Trophoblast cell (in vitro differentiated cells and primary cell): ENCODE results near the gene TXNRD2.

Experiments used
- DNase-seq, 2 donors: peaks; one replicate each; pipeline ENCODE4 v3.0.0-alpha.2; 2016
- H2AFZ ChIP-seq: 2 replicates; pipeline ENCODE4 v1.6.1; 2013; ENCODE audit warnings: low read length, moderate library complexity, mild to moderate bottlenecking; ENCODE audit not compliant: insufficient read depth, poor library complexity
- H2AK5ac ChIP-seq: 2 replicates; pipeline ENCODE4 v1.6.1; 2013; ENCODE audit warnings: mild to moderate bottlenecking, low read length
- H2BK120ac ChIP-seq: 2 replicates; pipeline ENCODE4 v1.6.1; 2013; ENCODE audit warnings: low read length, mild to moderate bottlenecking, moderate library complexity; ENCODE audit not compliant: insufficient read depth, poor library complexity
- H2BK12ac ChIP-seq: 2 replicates; pipeline ENCODE4 v1.6.1; 2013; ENCODE audit warnings: mild to moderate bottlenecking, low read length, moderate library complexity
- H2BK5ac ChIP-seq: 2 replicates; pipeline ENCODE4 v1.6.1; 2013; ENCODE audit warnings: low read length, low read depth, moderate library complexity, mild to moderate bottlenecking; ENCODE audit not compliant: poor library complexity
- H3K14ac ChIP-seq: 2 replicates; pipeline ENCODE4 v1.6.1; 2013; ENCODE audit warnings: mild to moderate bottlenecking, low read length
- H3K18ac ChIP-seq: 2 replicates; pipeline ENCODE4 v1.6.1; 2013; ENCODE audit warnings: mild to moderate bottlenecking, low read length
- H3K23ac ChIP-seq: 2 replicates; pipeline ENCODE4 v1.6.1; 2013; ENCODE audit warnings: low read length
- H3K27ac ChIP-seq: 2 replicates; pipeline ENCODE4 v1.5.1; 2013; ENCODE audit warnings: low read depth, mild to moderate bottlenecking, inconsistent platforms, low read length, moderate library complexity
- H3K27me3 ChIP-seq: 2 replicates; pipeline ENCODE4 v1.6.1; 2013; ENCODE audit warnings: inconsistent platforms, mild to moderate bottlenecking, low read length, moderate library complexity; ENCODE audit not compliant: insufficient read depth
- H3K36me3 ChIP-seq, 2 experiments: 1 replicate in 1 of 2; 2 replicates in 1 of 2; pipeline ENCODE4 v1.6.1; 2013; ENCODE audit warnings: low read length in 2 of 2, mild to moderate bottlenecking in 2 of 2, moderate library complexity in 1 of 2; ENCODE audit not compliant: insufficient read depth in 2 of 2, control insufficient read depth in 1 of 2
- H3K4ac ChIP-seq: 2 replicates; pipeline ENCODE4 v1.6.1; 2013; ENCODE audit warnings: low read depth, mild to moderate bottlenecking, low read length, moderate library complexity
- H3K4me1 ChIP-seq, 2 experiments: 1 replicate in 1 of 2; 2 replicates in 1 of 2; pipeline ENCODE4 v1.6.1; 2013; ENCODE audit warnings: low read length in 2 of 2, mild to moderate bottlenecking in 2 of 2, moderate library complexity in 1 of 2; ENCODE audit not compliant: insufficient read depth in 2 of 2, control insufficient read depth in 1 of 2
- H3K4me2 ChIP-seq: 2 replicates; pipeline ENCODE4 v1.6.1; 2013; ENCODE audit warnings: inconsistent platforms, mild to moderate bottlenecking, low read length, moderate library complexity
- H3K4me3 ChIP-seq: 2 replicates; pipeline ENCODE4 v1.5.1; 2013; ENCODE audit warnings: mild to moderate bottlenecking, low read depth, low read length, inconsistent platforms
- H3K79me1 ChIP-seq: one replicate; pipeline ENCODE4 v1.6.1; 2013; ENCODE audit warnings: low read length
- H3K79me2 ChIP-seq: 2 replicates; pipeline ENCODE4 v1.6.1; 2013; ENCODE audit warnings: low read length, mild to moderate bottlenecking; ENCODE audit not compliant: control insufficient read depth, insufficient read depth, poor library complexity
- H3K9ac ChIP-seq: 2 replicates; pipeline ENCODE4 v1.6.1; 2013; ENCODE audit warnings: mild to moderate bottlenecking, low read length
- H3K9me3 ChIP-seq: 2 replicates; pipeline ENCODE4 v1.6.1; 2013; ENCODE audit warnings: low read depth, mild to moderate bottlenecking, control low read depth, inconsistent platforms, low read length; ENCODE audit not compliant: insufficient read depth
- H4K12ac ChIP-seq: 2 replicates; pipeline ENCODE4 v1.6.1; 2013; ENCODE audit warnings: low read depth, mild to moderate bottlenecking, low read length, moderate library complexity
- H4K8ac ChIP-seq: 2 replicates; pipeline ENCODE4 v1.6.1; 2013; ENCODE audit warnings: low read depth, mild to moderate bottlenecking, low read length, moderate library complexity
- H4K91ac ChIP-seq: one replicate; pipeline ENCODE4 v1.6.1; 2013; ENCODE audit warnings: low read depth, mild to moderate bottlenecking, low read length, moderate library complexity
- WGBS: extraction: QIAGEN DNeasy Blood & Tissue Kit; methylation state at CpG from one replicate; pipeline ENCODE4 v1.1.7; 2013; ENCODE audit warnings: missing lambda C conversion rate; ENCODE audit not compliant: insufficient read length, insufficient coverage; ENCODE audit errors: extremely low coverage; 5-methylcytosine and 5-hydroxymethylcytosine counted together

Gene TXNRD2

DNA sequence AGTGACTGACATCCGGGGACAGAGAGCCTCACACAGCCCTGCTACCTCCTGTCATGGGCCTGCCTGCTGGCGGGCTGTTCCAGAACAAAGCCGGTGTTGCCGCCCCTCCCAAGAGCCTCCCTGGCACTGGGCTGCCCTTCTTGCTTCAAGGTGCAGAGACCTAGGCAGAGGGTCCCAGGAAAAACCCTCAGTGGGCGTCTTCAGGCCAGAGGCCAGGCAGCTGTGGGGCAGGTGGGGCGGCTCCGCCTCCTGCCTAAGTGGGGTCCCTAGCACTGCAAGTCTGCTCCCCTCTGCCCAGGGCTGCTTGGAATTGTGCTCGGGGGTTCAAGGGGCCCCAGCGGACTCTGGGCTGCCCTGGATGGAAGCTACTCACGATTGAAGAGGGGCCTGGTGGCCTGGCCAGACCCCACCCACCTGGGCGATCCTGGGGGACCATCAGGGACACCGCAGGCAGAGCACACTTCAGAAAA lies 66.5 kb downstream of the TXNRD2 start:
- Histone ChIP-seq H2BK12ac (no peak overlapping the region), H3K4me1 (peaks cover 6 to 8% of the 10 kb centered on the region in 2 experiments), H3K9me3 (peaks cover 3% of the 10 kb centered on the region), H3K18ac (no peak overlapping the region), H3K9ac (no peak overlapping the region), H4K8ac (no peak overlapping the region), H3K79me2 (peaks cover 6% of the 10 kb centered on the region), H2BK5ac (no peak overlapping the region), H3K79me1 (peaks cover 14% of the 10 kb centered on the region), H3K27ac (no peak overlapping the region), H3K14ac (no peak overlapping the region), H3K4me2 (no peak overlapping the region), H3K27me3 (no peaks in the 10 kb centered on the region), H3K36me3 (no peaks in the 10 kb centered on the region), H3K4me3 (no peak overlapping the region), H3K23ac (no peak overlapping the region), H4K91ac (peak overlapping the region; percentile 1), H2AFZ (no peak overlapping the region), H4K12ac (no peak overlapping the region), H2AK5ac (no peak overlapping the region), H3K4ac (no peak overlapping the region), H2BK120ac (no peak overlapping the region)
- WGBS = no CpG with 5 or more reads among the region's 12 CpGs
- DNase-seq = no peak

DNA sequence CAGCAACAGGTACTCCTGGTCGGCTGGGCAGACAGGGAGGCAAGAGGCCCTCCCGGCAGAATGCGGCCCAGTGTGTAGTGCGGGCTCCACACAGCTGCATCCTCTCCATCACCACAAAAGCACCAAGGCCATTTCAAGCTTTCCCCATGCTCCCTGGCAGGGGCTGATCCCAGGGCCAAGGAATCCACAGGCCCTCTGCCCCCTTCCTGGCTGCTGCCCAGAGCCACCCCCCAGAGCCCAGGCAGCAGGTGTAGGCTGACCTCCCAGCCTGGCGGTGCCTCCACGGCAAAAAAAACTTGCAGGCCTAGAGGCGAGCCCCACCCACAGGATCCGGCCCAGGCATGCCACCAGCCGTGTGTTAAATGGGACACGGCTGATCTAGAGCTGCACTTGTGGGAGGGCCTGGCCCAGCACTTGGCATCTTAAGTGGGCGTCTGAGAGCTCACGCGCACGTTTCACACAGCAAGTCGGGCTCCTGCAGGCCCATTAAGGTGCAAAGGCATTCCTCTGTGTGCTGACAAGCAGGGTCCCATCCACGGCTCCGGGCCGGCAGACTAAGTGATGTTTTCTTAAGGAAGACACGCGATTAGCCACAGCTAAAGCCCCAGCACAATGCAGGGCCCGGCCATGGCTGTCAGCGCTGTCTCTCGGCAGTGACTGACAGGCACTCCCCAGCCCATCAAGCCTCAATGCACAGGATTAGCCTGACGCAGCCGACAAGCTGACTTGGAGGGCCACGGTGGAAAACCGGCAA lies 67.1 kb downstream of the TXNRD2 start:
- no peak overlapping the region for H2BK5ac ChIP-seq
- H3K4ac ChIP-seq = no peak overlapping the region
- no CpG with 5 or more reads among the region's 27 CpGs for WGBS
- no peak overlapping the region for H3K4me3 ChIP-seq
- H3K23ac ChIP-seq = no peak overlapping the region
- no peak overlapping the region for H4K8ac ChIP-seq
- no peaks in the 10 kb centered on the region for H3K79me2 ChIP-seq
- no peak for DNase-seq
- H4K12ac ChIP-seq = no peak overlapping the region
- no peak overlapping the region for H3K9ac ChIP-seq
- H2AK5ac ChIP-seq = no peak overlapping the region
- H3K27me3 ChIP-seq = no peaks in the 10 kb centered on the region
- H3K9me3 ChIP-seq = peaks cover 1% of the 10 kb centered on the region
- no peak overlapping the region for H3K14ac ChIP-seq
- H2BK120ac ChIP-seq = no peak overlapping the region
- no peak overlapping the region for H3K4me2 ChIP-seq
- H3K4me1 ChIP-seq = peaks cover 0 to 2% of the 10 kb centered on the region in 2 experiments
- no peak overlapping the region for H4K91ac ChIP-seq
- no peak overlapping the region for H2AFZ ChIP-seq
- H2BK12ac ChIP-seq = no peak overlapping the region
- H3K79me1 ChIP-seq = peaks cover 8% of the 10 kb centered on the region
- H3K27ac ChIP-seq = no peak overlapping the region
- H3K36me3 ChIP-seq = no peaks in the 10 kb centered on the region
- no peak overlapping the region for H3K18ac ChIP-seq

DNA sequence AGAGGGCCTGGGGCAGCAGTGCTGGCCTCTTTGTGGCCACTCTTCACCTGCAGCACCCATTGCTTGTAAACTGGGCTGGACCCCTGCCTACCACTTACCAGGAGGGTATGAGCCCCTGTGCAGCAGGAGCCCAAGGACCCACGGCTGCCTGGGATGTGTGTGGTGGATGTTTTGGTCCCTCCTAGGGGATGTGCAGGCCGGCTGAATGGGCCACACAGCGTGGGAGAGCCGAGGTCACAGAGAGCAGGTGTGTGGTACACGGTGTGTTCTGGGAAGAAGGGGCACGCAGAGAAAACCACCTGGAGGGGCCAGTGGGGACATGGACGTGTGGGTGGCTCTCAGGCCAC lies 67.7 kb downstream of the TXNRD2 start:
- H3K4me1 ChIP-seq = no peaks in the 10 kb centered on the region
- no peak overlapping the region for H3K14ac ChIP-seq
- H2BK120ac ChIP-seq = no peak overlapping the region
- H2AFZ ChIP-seq = no peak overlapping the region
- no peak overlapping the region for H3K9ac ChIP-seq
- no peak overlapping the region for H3K4ac ChIP-seq
- no peak overlapping the region for H3K27ac ChIP-seq
- no peaks in the 10 kb centered on the region for H3K36me3 ChIP-seq
- H4K8ac ChIP-seq = no peak overlapping the region
- H4K12ac ChIP-seq = no peak overlapping the region
- H2BK12ac ChIP-seq = no peak overlapping the region
- no peak overlapping the region for H3K4me3 ChIP-seq
- no peak overlapping the region for H4K91ac ChIP-seq
- no peaks in the 10 kb centered on the region for H3K79me2 ChIP-seq
- H3K27me3 ChIP-seq = no peaks in the 10 kb centered on the region
- H3K4me2 ChIP-seq = no peak overlapping the region
- no peak overlapping the region for H2BK5ac ChIP-seq
- H3K23ac ChIP-seq = no peak overlapping the region
- H3K18ac ChIP-seq = no peak overlapping the region
- no CpG with 5 or more reads among the region's 7 CpGs for WGBS
- peaks cover 1% of the 10 kb centered on the region for H3K9me3 ChIP-seq
- peaks cover 8% of the 10 kb centered on the region for H3K79me1 ChIP-seq
- no peak overlapping the region for H2AK5ac ChIP-seq
- DNase-seq = no peak

DNA sequence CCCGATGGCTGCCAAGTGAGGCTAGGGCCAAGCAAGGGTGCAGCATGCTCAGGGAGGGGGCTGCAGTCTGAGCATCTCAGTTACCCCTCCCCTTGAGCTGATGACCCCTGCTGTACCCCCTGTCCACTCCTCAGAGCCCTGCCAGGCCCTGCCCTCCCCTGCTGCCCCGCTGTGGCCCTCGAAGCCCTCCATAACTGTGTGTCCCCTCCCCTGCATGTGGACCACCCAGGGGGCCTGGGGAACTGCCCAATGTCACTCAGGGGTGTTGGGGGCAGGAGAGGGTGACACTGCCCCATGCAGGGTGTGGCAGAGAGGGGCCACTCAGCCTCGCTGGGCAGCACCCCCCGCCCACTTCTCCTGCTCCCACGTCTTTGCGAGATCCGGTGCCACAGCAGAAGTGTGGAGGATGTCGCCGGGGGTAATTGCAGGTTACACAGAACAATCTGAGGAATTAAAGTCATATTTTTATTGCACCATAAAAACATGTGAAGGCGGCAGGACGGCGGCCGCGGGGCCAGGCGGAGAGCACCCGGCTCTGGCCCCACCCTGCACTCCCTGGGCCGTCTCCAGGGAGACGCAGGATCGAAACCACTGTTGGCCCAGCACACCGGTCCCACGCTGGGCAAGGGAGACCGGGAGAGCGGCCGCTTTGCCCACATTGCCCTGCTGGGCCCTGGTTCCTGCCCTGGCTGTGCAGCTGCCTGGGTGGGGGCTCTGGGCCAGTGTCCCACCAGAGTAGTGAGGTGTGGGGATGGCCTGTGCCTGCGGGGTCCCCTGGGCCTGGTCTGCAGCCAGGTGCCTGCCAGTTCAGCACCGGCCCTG lies 68.3 kb downstream of the TXNRD2 start:
- Histone ChIP-seq H3K9ac (no peak overlapping the region), H2AK5ac (no peak overlapping the region), H3K27ac (no peak overlapping the region), H3K4ac (no peak overlapping the region), H3K79me2 (no peaks in the 10 kb centered on the region), H3K9me3 (peaks cover 1% of the 10 kb centered on the region), H3K4me1 (no peaks in the 10 kb centered on the region), H4K12ac (no peak overlapping the region), H3K23ac (no peak overlapping the region), H4K91ac (no peak overlapping the region), H2AFZ (no peak overlapping the region), H3K14ac (no peak overlapping the region), H3K4me3 (no peak overlapping the region), H3K36me3 (no peaks in the 10 kb centered on the region), H4K8ac (no peak overlapping the region), H3K4me2 (no peak overlapping the region), H3K79me1 (peaks cover 4% of the 10 kb centered on the region), H2BK5ac (no peak overlapping the region), H2BK120ac (no peak overlapping the region), H3K18ac (no peak overlapping the region), H2BK12ac (no peak overlapping the region), H3K27me3 (no peaks in the 10 kb centered on the region)
- no peak for DNase-seq
- no CpG with 5 or more reads among the region's 27 CpGs for WGBS
